Measurements from ENCODE around the gene TXNRD2. TPM values are rescaled to one million over a fixed set of nuclear protein-coding genes. Genes with fewer than 3 reads are reported as not detected.

The TXNRD2 gene
- total and polyA plus RNA-seq, 2 of the 4 experiments (the other 2 are of a cell fraction) = 15.6 to 25.7 TPM

GRCh38 chr22:19853058-19853878 lies 88.3 kb downstream of the TXNRD2 start:
- H2AFZ ChIP-seq (replicated peaks; ENCODE audit: low read length, poor library complexity) = peak overlapping the region; percentile 90
- peak overlapping the region; percentile 5 to 61; a peak in 1 of 4 replicates for H4K8ac ChIP-seq (ENCODE audit: low read depth in 2 of 2, low read length in 2 of 2)
- no peak for ATAC-seq (ENCODE audit: low read depth)
- H2BK20ac ChIP-seq (ENCODE audit: low read depth, low read length) = no peak overlapping the region
- no peak for TF ChIP-seq CTCF (conservative IDR thresholded peaks at IDR 0.05; ENCODE audit: low read depth, low read length)
- TF ChIP-seq CHD1 (IDR thresholded peaks at IDR 0.05; ENCODE audit: low read depth, low read length) = no peak
- no peak for TF ChIP-seq RAD21 (IDR thresholded peaks at IDR 0.05; ENCODE audit: low read length)
- dilution Hi-C loops (cut with HindIII; ENCODE audit: low sequenced_read_pairs, unreplicated experiment) (no loop called here), intact Hi-C loops (cut with micrococcal nuclease) (loop anchor here (5.0 kb wide), 1 partner anchor 121 kb away; no protein-coding TSS in a partner anchor), in situ Hi-C loops (cut with MboI; ENCODE audit: low sequenced_read_pairs) (no loop called here)
- H3K9me3 ChIP-seq (ENCODE audit: control insufficient read depth, insufficient read depth, low read length) = no peaks in the 10 kb centered on the region
- H3K23ac ChIP-seq (ENCODE audit: low read depth, low read length) = peak overlapping the region; percentile 71
- peak overlapping the region; percentile 90 for H3K9ac ChIP-seq (ENCODE audit: low read depth, low read length)
- H3K4me3 ChIP-seq (ENCODE audit: insufficient read depth, low read depth, low read length) = peak overlapping the region; percentile 85
- H4K20me1 ChIP-seq (ENCODE audit: insufficient read depth, low read length) = peaks cover 44% of the 10 kb centered on the region
- ChIA-PET POLR2A (ENCODE audit: unreplicated experiment) (interaction anchor here (0.6 kb wide), 1 partner anchor 47 kb away, joined by 5 read pairs; no protein-coding TSS in a partner anchor), CTCF (no interaction called here)
- no peak overlapping the region for H3K18ac ChIP-seq (ENCODE audit: low read depth, low read length)
- peaks cover 24% of the 10 kb centered on the region for H3K9me1 ChIP-seq (ENCODE audit: insufficient read depth, low read length)
- H3K4me2 ChIP-seq (ENCODE audit: low read depth, low read length) = peak overlapping the region; percentile 80
- BruUV-seq (replicated peaks) = no TSS peak
- no peak overlapping the region for H2BK15ac ChIP-seq (ENCODE audit: low read depth, low read length)
- H3K14ac ChIP-seq (replicated peaks; ENCODE audit: low read depth, low read length) = peak overlapping the region; percentile 90
- no peaks in the 10 kb centered on the region for H3K27me3 ChIP-seq (ENCODE audit: control insufficient read depth, insufficient read depth, low read length)
- peaks cover 18% of the 10 kb centered on the region for H3K4me1 ChIP-seq (ENCODE audit: control insufficient read depth, insufficient read depth, low read length)
- H3K36me3 ChIP-seq (ENCODE audit: control insufficient read depth, insufficient read depth, low read length) = peaks cover 27% of the 10 kb centered on the region
- peak overlapping the region; percentile 95 for H2AK9ac ChIP-seq (replicated peaks; ENCODE audit: low read depth, low read length, poor library complexity)
- H3K56ac ChIP-seq (ENCODE audit: extremely low read depth, insufficient read depth, low read length) = no peak overlapping the region
- no peak for DNase-seq
- no peak overlapping the region for H4K5ac ChIP-seq (ENCODE audit: low read depth, low read length)
- peak overlapping the region; percentile 81 for H3K27ac ChIP-seq (ENCODE audit: insufficient read depth, low read length)
- peaks cover 20 to 79% of the 10 kb centered on the region in 2 experiments for H3K79me1 ChIP-seq (ENCODE audit: low read depth in 1 of 2, low read length in 2 of 2)
- H3K4ac ChIP-seq (ENCODE audit: low read depth, low read length) = peak overlapping the region; percentile 81
- no peak overlapping the region for H2BK120ac ChIP-seq (ENCODE audit: low read depth, low read length)
- peak overlapping the region; percentile 71; the same call in 1 of the 2 replicates for H2AK5ac ChIP-seq (ENCODE audit: low read depth, low read length)
- WGBS, 2 experiments (ENCODE audit: extremely low coverage in 2 of 2, insufficient read length in 1 of 2) = 48% methylated on average over 6 of the region's 11 CpGs; no CpG with 5 or more reads in 1 of the 2 experiments
- H4K91ac ChIP-seq (ENCODE audit: insufficient read depth, low read depth, low read length) = no peak overlapping the region; the same call in 1 of the 2 replicates
- no peak overlapping the region for H2BK5ac ChIP-seq (ENCODE audit: low read depth, low read length, poor library complexity, severe bottlenecking)

All from IMR-90 (cell line).